Measurements from ENCODE around the gene CNEP1R1. TPM values are rescaled to one million over a fixed set of nuclear protein-coding genes. Genes with fewer than 3 reads are reported as not detected.
"Not testable (repeated sequence)": the region's sequence is repeated elsewhere in the genome, so short reads cannot be mapped to it uniquely, and the experiment has no call there.

CNEP1R1 gene
- total RNA-seq, 4 donors from 2014 or later: 11.7 to 24.9 (median 16.1) TPM

DNA sequence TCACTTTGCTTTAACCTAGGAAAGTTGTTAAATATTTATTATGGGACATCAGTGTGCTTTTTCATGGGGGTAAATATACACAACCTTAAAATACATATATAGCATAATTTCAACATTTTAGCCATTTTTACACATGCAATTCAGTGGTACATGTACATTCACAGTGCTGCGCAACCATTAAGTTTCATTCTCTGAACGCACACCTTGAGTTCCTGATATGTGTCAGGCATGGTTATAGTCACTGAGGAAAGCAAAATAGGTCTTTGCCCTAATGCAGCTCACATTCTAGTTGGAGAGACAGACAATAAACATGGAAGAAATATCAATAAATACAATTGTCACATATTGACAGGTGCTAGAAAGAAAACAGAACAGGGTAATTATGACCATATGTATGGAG is 12.8 kb upstream of the CNEP1R1 start:
- in situ Hi-C loops (cut with MboI; ENCODE audit: low sequenced_read_pairs in 4 of 4) (no loop called here), intact Hi-C loops (cut with DNase I; ENCODE audit: low total_unique reads) (no loop called here)
- ATAC-seq (no peak), DNase-seq (no peak)
- TF ChIP-seq, protein P1, sequence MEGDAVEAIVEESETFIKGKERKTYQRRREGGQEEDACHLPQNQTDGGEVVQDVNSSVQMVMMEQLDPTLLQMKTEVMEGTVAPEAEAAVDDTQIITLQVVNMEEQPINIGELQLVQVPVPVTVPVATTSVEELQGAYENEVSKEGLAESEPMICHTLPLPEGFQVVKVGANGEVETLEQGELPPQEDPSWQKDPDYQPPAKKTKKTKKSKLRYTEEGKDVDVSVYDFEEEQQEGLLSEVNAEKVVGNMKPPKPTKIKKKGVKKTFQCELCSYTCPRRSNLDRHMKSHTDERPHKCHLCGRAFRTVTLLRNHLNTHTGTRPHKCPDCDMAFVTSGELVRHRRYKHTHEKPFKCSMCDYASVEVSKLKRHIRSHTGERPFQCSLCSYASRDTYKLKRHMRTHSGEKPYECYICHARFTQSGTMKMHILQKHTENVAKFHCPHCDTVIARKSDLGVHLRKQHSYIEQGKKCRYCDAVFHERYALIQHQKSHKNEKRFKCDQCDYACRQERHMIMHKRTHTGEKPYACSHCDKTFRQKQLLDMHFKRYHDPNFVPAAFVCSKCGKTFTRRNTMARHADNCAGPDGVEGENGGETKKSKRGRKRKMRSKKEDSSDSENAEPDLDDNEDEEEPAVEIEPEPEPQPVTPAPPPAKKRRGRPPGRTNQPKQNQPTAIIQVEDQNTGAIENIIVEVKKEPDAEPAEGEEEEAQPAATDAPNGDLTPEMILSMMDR (IDR thresholded peaks at IDR 0.05 in 4 of 5, conservative IDR thresholded peaks at IDR 0.05 in 1 of 5): no peak
- TF ChIP-seq POLR2A (IDR thresholded peaks at IDR 0.05): no peak
- Histone ChIP-seq H3K9me3 (no peaks in the 10 kb centered on the region), H3K4me3 (no peak overlapping the region), H3K27me3 (no peaks in the 10 kb centered on the region), H3K36me3 (no peaks in the 10 kb centered on the region), H3K27ac (no peak overlapping the region), H3K4me1 (no peaks in the 10 kb centered on the region)

GRCh38 chr16:50014211-50014610 is 10.8 kb upstream of the CNEP1R1 start:
- H3K4me3 ChIP-seq; H3K4me1 ChIP-seq; H3K9me3 ChIP-seq; DNase-seq; ATAC-seq; H3K27ac ChIP-seq; H3K27me3 ChIP-seq; H3K36me3 ChIP-seq; intact Hi-C loops (cut with DNase I; ENCODE audit: low total_unique reads); in situ Hi-C loops (cut with MboI; ENCODE audit: low sequenced_read_pairs in 4 of 4): not testable (repeated sequence)

- Histone ChIP-seq H3K9me3 (no peaks in the 10 kb centered on the region), H3K4me3 (no peak overlapping the region), H3K27ac (no peak overlapping the region), H3K36me3 (no peaks in the 10 kb centered on the region), H3K27me3 (no peaks in the 10 kb centered on the region), H3K4me1 (no peaks in the 10 kb centered on the region)
- DNase-seq: no peak
- TF ChIP-seq POLR2A (IDR thresholded peaks at IDR 0.05): no peak
- TF ChIP-seq, protein P1 (IDR thresholded peaks at IDR 0.05 in 4 of 5, conservative IDR thresholded peaks at IDR 0.05 in 1 of 5): no peak
- in situ Hi-C loops (cut with MboI; ENCODE audit: low sequenced_read_pairs in 4 of 4): no loop called here
- ATAC-seq: no peak
- intact Hi-C loops (cut with DNase I; ENCODE audit: low total_unique reads): no loop called here
Observed at GRCh38 chr16:50015631-50016030, 9.4 kb upstream of the CNEP1R1 start.

GRCh38 chr16:50017553-50017952 is 7.5 kb upstream of the CNEP1R1 start:
- no peak for ATAC-seq
- H3K9me3 ChIP-seq: no peaks in the 10 kb centered on the region
- in situ Hi-C loops (cut with MboI; ENCODE audit: low sequenced_read_pairs in 4 of 4): no loop called here
- H3K4me3 ChIP-seq: no peak overlapping the region
- H3K27ac ChIP-seq: no peak overlapping the region
- H3K36me3 ChIP-seq: no peaks in the 10 kb centered on the region
- TF ChIP-seq POLR2A (IDR thresholded peaks at IDR 0.05): no peak
- TF ChIP-seq, protein P1 (IDR thresholded peaks at IDR 0.05 in 4 of 5, conservative IDR thresholded peaks at IDR 0.05 in 1 of 5): no peak
- H3K4me1 ChIP-seq: no peaks in the 10 kb centered on the region
- intact Hi-C loops (cut with DNase I; ENCODE audit: low total_unique reads): no loop called here
- H3K27me3 ChIP-seq: no peaks in the 10 kb centered on the region
- no peak for DNase-seq

DNA sequence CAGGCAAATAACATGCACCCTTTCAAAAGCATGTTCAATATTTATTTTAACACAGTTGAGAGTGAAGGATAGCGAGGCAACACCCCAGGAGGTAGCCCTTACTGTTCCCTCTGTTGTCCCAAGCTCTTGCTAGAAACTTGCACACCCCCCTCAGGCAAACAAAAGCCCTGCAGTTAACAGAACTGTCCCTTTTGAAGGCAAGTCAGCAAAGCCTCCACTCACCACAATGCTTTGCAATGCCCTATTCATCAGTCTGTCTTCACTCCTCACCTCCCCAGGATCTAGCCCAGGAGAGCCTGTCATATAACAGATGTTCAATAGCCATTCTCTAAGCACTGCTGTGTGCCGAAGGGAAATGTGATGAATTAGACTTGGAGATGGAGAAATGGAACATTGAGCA is 3.5 kb upstream of the CNEP1R1 start:
- H3K27ac ChIP-seq: no peak overlapping the region
- in situ Hi-C loops (cut with MboI; ENCODE audit: low sequenced_read_pairs in 4 of 4): loop anchor here in 3 of 4 donors (5.0 to 10.0 kb wide), 6 partner anchors 133 to 643 kb away; partner anchors contain the start of genes BRD7 (in 1 of the 3) and TENT4B (in 1 of the 3)
- TF ChIP-seq, protein P1 (IDR thresholded peaks at IDR 0.05 in 4 of 5, conservative IDR thresholded peaks at IDR 0.05 in 1 of 5): no peak
- TF ChIP-seq POLR2A (IDR thresholded peaks at IDR 0.05): no peak
- ATAC-seq (no peak), DNase-seq (no peak)
- H3K4me3 ChIP-seq: no peak overlapping the region
- peaks cover 8 to 11% of the 10 kb centered on the region in 2 donors for H3K4me1 ChIP-seq
- H3K9me3 ChIP-seq: no peaks in the 10 kb centered on the region
- no peaks in the 10 kb centered on the region for H3K36me3 ChIP-seq
- no peaks in the 10 kb centered on the region for H3K27me3 ChIP-seq
- intact Hi-C loops (cut with DNase I; ENCODE audit: low total_unique reads): no loop called here
